Heart right ventricle (tissue), 16 donors: ENCODE results near the gene BBIP1. TPM values are rescaled to one million over a fixed set of nuclear protein-coding genes. Genes with fewer than 3 reads are reported as not detected.

Experiments used
- ATAC-seq, 8 donors: fragments of 200-7000 bp; cut with Tn5 transposase; one replicate each; pipeline ENCODE4 v1.9.1; 2020; ENCODE audit warnings: mild to moderate bottlenecking in 8 of 8, moderate library complexity in 8 of 8, moderate number of reproducible peaks in 1 of 8
- DNase-seq, 2 donors: peaks; one replicate each; pipeline ENCODE4 v3.0.0-alpha.2; 2020
- H3K27ac ChIP-seq, 10 donors: fragments of 200-600 bp; sonication (generic) in 2 of 10; one replicate each; pipeline versions ENCODE4 v1.5.0 to v1.8.0; 2020 to 2022; ENCODE audit warnings: mild to moderate bottlenecking in 3 of 10
- H3K27me3 ChIP-seq, 7 donors: fragments of 200-600 bp; one replicate each; pipeline ENCODE4 v1.8.0; 2021 to 2022; ENCODE audit warnings: mild to moderate bottlenecking in 2 of 7
- H3K36me3 ChIP-seq, 9 donors: fragments of 200-600 bp; sonication (generic) in 1 of 9; one replicate each; pipeline versions ENCODE4 v1.5.0 to v1.8.0; 2020 to 2022; ENCODE audit warnings: mild to moderate bottlenecking in 2 of 9
- H3K4me1 ChIP-seq, 9 donors: fragments of 200-600 bp; sonication (generic) in 1 of 9; one replicate each; pipeline versions ENCODE4 v1.5.0 to v1.8.0; 2020 to 2022; ENCODE audit warnings: mild to moderate bottlenecking in 4 of 9
- H3K4me3 ChIP-seq, 10 donors: fragments of 200-600 bp; sonication (generic) in 2 of 10; one replicate each; pipeline versions ENCODE4 v1.5.0 to v1.8.0; 2020 to 2022; ENCODE audit warnings: mild to moderate bottlenecking in 7 of 10, moderate library complexity in 2 of 10
- H3K9me3 ChIP-seq, 11 donors: fragments of 200-600 bp in 10 of 11; sonication (generic) in 2 of 11; one replicate each; pipeline versions ENCODE4 v1.5.0 to v1.8.0; 2013 to 2022; ENCODE audit warnings: mild to moderate bottlenecking in 2 of 11, control low read depth in 1 of 11, moderate library complexity in 1 of 11
- WGBS, 2 donors: extraction: QIAGEN DNeasy Blood & Tissue Kit; methylation state at CpG; one replicate each; pipeline ENCODE4 v1.1.7; 2013; ENCODE audit warnings: inconsistent platforms in 1 of 2; 5-methylcytosine and 5-hydroxymethylcytosine counted together
- intact Hi-C, 10 donors: fragments of 100-400 bp; cut with DNase I; formaldehyde crosslinking; loops; one replicate each; pipeline versions ENCODE4 v1.11.1 to v1.14.2; 2022
- polyA plus RNA-seq, 2 donors: library from polyadenylated mRNA; stranded (reverse); fragments of 200-250 nt; gene quantifications; one replicate each; pipeline ENCODE4 v1.2.3, GENCODE V29; 2013
- total RNA-seq, 10 donors: library from RNA; stranded (reverse); fragmentation: NEBNext Ultra II Directional in 3 of 10; extraction: Animal tissue kit (Norgen Biotek cat#: 25700) in 3 of 10; gene quantifications; one replicate each; pipeline versions ENCODE4 v1.2.1 to v1.2.4, GENCODE V29; 2021 to 2023
- TF ChIP-seq, protein P1 (sequence below), 9 donors: fragments of 200-600 bp; sonication (generic) in 2 of 9; IDR thresholded peaks; one replicate each; pipeline versions ENCODE4 v1.5.0 to v1.8.0; 2021 to 2022; ENCODE audit warnings: antibody characterized with exemption in 9 of 9, mild to moderate bottlenecking in 5 of 9, moderate library complexity in 1 of 9
- donor health status: Arrhythmogenic right ventricular cardiomyopathy.
- donor health status: ischemic (EF 13 %, LVEDD 7.1; RV severe dilation, severe dysfunction).
- donor health status: healthy with polysubstance abuse.
- donor health status: DM: no; HTN: yes; CAD: no.
- donor health status: DM: no; HTN: no; CAD: no.
- donor health status: ischemic (EF 25% LVEDD 6.9; RV normal size, moderate dysfunction).
- donor health status: ischemic (EF 25% LVEDD 5.7; RV mildly dilated, moderate dysfunction).
- donor health status: healthy.
- donor health status: DM: yes; HTN: yes; CAD: no.
- donor health status: Ischemic cardiomyopathy.
- donor health status: ischemic (EF 35%, LVEDD 5.7; RV mildly dilated, moderate dysfunction).
- donor health status: nonischemic (EF 11% LVEDD 7.7; RV severe dilation, severe dysfunction).
- donor health status: DM: yes; HTN: yes; CAD: no.
- donor health status: PGD.
- donor health status: ischemic (EF 29% LVEDD 5.4; RV normal size, mild dysfunction).
- donor health status: nonischemic (EF 23%, LVEDD 6.1; RV moderate dilation, normal function).

BBIP1 gene
- total and polyA plus RNA-seq, 12 donors: 16.6 to 32.0 (median 24.6) TPM

DNA sequence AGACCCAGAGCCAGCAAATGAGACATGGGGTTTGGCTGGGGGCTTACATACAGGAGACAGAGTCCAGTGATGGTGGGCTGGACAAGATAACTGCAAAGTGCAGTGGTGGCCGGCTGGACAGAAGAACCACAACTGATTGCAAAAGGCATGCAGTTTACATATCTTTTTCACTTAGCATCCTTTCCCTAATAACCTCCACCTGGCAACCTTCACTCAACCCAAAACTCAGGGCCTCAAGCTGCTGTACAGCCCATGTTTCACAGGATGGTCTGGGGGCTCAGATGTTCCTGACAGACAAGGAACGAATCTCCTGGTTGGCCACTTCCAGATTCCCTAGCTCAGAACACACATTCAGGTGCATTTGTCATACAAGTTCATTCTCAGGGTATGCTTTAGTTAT, 55.0 kb downstream of the BBIP1 start:
- Histone ChIP-seq H3K27me3 (no peaks in the 10 kb centered on the region), H3K4me1 (peaks cover 4 to 99% (median 37%) of the 10 kb centered on the region in 9 donors), H3K27ac (peak overlapping the region in 4 of 10 donors; percentile 68 to 97 (median 76)), H3K9me3 (no peaks in the 10 kb centered on the region), H3K4me3 (no peak overlapping the region), H3K36me3 (no peaks in the 10 kb centered on the region)
- TF ChIP-seq, protein P1, sequence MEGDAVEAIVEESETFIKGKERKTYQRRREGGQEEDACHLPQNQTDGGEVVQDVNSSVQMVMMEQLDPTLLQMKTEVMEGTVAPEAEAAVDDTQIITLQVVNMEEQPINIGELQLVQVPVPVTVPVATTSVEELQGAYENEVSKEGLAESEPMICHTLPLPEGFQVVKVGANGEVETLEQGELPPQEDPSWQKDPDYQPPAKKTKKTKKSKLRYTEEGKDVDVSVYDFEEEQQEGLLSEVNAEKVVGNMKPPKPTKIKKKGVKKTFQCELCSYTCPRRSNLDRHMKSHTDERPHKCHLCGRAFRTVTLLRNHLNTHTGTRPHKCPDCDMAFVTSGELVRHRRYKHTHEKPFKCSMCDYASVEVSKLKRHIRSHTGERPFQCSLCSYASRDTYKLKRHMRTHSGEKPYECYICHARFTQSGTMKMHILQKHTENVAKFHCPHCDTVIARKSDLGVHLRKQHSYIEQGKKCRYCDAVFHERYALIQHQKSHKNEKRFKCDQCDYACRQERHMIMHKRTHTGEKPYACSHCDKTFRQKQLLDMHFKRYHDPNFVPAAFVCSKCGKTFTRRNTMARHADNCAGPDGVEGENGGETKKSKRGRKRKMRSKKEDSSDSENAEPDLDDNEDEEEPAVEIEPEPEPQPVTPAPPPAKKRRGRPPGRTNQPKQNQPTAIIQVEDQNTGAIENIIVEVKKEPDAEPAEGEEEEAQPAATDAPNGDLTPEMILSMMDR (IDR thresholded peaks at IDR 0.05): no peak
- no peak for ATAC-seq
- DNase-seq: no peak
- WGBS, 2 donors: 98 to 99% methylated on average over 2 of the region's 2 CpGs
- intact Hi-C loops: loop anchor here in 1 of 10 donors (5.0 kb wide), 1 partner anchor 62 kb away; no protein-coding TSS in a partner anchor

DNA sequence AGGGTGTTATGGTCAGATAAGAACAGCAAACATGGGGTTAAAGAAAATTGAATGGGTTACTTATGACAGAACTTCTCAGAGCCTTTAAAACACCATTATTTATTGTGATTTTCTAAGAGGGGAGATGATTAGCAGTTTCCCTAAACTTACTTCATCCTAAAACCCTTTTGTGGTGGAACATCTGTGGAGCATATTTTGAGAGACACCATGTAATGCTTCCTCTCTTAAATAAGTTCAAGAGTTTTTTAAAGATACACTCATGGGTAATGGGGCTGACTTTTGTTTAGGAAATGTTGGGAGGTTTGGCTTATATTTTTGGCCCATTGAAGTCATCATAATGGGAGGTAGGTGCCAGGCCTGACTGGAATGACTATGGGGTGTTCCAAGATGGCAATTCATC, 55.6 kb downstream of the BBIP1 start:
- Histone ChIP-seq H3K36me3 (no peaks in the 10 kb centered on the region), H3K4me3 (no peak overlapping the region), H3K27me3 (no peaks in the 10 kb centered on the region), H3K9me3 (no peaks in the 10 kb centered on the region), H3K27ac (peak overlapping the region in 2 of 10 donors; percentile 73 to 97), H3K4me1 (peaks cover 4 to 100% (median 42%) of the 10 kb centered on the region in 9 donors)
- TF ChIP-seq, protein P1 (IDR thresholded peaks at IDR 0.05): no peak
- no peak for ATAC-seq
- intact Hi-C loops: loop anchor here in 1 of 10 donors (5.0 kb wide), 1 partner anchor 61 kb away; no protein-coding TSS in a partner anchor
- no peak for DNase-seq

DNA sequence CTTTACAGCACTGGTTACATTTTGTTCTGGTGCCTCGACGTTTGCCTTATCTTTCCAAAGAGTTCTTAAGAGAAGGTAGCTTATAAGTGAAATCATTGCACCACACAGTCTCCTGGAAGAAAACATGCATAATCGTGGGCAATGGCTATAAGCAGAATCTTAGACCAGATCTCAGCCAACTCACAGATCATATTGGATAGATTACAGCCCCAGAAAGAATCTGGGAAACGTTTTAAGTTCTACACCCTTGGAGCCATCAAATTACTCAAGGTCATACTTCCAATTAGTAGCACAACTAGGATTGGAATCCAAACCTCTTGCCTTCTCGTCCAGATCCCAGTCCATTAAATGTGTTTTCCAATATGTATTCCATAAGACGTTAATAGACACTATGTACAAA, 56.0 kb downstream of the BBIP1 start:
- DNase-seq (no peak), ATAC-seq (no peak)
- TF ChIP-seq, protein P1 (IDR thresholded peaks at IDR 0.05): no peak
- Histone ChIP-seq H3K4me1 (peaks cover 4 to 100% (median 46%) of the 10 kb centered on the region in 9 donors), H3K4me3 (no peak overlapping the region), H3K27ac (peak overlapping the region in 1 of 10 donors; percentile 97), H3K36me3 (no peaks in the 10 kb centered on the region), H3K27me3 (no peaks in the 10 kb centered on the region), H3K9me3 (no peaks in the 10 kb centered on the region)
- intact Hi-C loops: loop anchor here in 1 of 10 donors (5.0 kb wide), 1 partner anchor 61 kb away; no protein-coding TSS in a partner anchor
- 90 to 91% methylated on average over 6 of the region's 6 CpGs for WGBS, 2 donors

DNA sequence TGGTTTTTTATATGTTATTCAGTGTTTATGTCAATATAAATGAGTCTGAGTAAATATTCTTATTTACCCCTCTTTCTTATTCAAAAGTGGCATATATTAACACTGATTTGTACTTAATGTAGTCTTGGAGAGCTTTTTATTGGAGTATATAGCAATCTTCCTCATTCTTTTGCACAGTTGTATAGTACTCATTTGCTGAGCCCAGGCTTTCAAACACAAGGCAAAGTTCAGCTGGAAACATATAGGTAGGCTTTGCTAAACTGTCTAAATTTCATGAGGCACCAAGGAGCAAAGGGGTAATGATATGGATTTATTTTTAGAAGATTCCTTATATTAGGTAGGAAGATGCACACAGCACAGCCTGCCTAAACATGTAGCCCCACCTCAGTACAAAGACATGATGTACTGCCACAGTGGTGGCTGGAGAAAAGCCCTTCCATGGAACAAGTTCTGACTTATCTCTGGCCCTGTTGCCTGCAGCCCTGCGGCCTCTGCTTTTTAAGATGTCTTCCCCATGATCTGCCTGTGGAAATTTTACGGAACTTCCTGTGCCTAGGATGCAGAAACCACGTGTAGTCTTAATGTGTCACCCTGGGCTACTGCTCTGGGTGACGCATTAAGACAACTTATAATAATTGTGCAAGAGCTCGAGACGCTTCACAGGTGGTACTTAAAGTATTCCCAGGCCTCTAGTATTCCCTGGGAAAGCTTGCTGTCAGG, 56.9 kb downstream of the BBIP1 start:
- DNase-seq (no peak), ATAC-seq (no peak)
- no peaks in the 10 kb centered on the region for H3K27me3 ChIP-seq
- peaks cover 9 to 100% (median 55%) of the 10 kb centered on the region in 9 donors for H3K4me1 ChIP-seq
- H3K27ac ChIP-seq: peak overlapping the region in 1 of 10 donors; percentile 97
- TF ChIP-seq, protein P1 (IDR thresholded peaks at IDR 0.05): no peak
- intact Hi-C loops: loop anchor here in 1 of 10 donors (5.0 kb wide), 1 partner anchor 60 kb away; no protein-coding TSS in a partner anchor
- WGBS, 2 donors: 87 to 92% methylated on average over 6 of the region's 6 CpGs
- no peaks in the 10 kb centered on the region for H3K36me3 ChIP-seq
- no peaks in the 10 kb centered on the region for H3K9me3 ChIP-seq
- H3K4me3 ChIP-seq: no peak overlapping the region
